Measurements from ENCODE around the gene NXNL1.
A peak's percentile ranks its signal among the peaks of the same experiment; 100 is the strongest.
"Not testable (repeated sequence)": the region's sequence is repeated elsewhere in the genome, so short reads cannot be mapped to it uniquely, and the experiment has no call there.

Gene NXNL1, protein sequence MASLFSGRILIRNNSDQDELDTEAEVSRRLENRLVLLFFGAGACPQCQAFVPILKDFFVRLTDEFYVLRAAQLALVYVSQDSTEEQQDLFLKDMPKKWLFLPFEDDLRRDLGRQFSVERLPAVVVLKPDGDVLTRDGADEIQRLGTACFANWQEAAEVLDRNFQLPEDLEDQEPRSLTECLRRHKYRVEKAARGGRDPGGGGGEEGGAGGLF

DNA sequence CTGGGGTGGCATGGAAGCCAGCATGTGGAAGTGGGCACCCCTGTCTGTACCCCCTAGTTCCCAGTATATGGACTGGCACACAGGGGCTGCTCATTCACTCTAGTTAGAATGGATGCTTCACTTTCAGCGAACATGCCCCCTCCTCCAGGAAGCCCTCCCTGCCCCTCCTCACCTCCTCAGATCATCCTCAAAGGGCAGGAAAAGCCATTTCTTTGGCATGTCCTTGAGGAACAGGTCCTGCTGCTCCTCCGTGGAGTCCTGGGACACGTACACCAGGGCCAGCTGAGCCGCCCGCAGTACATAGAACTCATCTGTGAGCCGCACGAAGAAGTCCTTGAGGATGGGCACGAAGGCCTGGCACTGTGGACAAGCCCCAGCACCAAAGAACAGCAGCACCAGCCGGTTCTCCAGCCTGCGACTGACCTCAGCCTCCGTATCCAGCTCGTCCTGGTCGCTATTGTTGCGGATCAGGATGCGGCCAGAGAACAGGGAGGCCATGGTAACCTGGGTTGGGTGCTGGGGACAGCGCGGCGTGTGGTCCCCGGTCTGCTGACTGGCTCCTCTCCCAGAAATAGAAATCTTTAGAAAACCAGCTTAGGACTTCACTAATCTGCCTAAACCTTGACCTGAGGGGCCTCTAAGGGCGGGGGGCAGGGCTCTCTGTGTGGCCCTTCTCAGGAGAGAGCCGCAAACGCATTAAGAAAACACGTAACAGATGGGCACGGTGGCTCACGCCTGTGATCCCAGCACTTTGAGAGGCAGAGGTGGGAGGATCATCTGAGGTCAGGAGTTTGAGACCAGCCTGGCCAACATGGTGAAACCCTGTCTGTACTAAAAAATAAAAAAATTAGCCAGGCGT is at the start of gene NXNL1:
TSS of gene NXNL1 (minus strand) at position 555 of the 859 bp plus-strand sequence. CDS start at position 498, 57 bp downstream.
- no peak for DNase-seq

DNA sequence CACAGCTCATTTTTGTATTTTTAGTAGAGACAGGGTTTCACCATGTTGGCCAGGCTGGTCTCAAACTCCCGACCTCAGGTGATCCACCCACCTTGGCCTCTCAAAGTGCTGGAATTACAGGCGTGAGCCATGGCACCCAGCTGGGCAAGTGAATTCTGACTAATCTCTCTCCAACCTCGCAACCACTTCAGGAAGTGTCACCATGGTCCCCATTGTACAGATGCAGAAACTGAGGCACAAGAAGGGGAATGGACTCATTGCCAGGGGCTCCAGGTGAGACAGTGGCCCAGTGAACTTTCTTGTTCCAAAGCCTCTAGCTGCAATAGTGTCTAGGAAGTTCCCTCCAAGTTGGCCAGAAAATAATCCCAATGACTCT is 47.8 kb upstream of the NXNL1 start:
- not testable (repeated sequence) for DNase-seq

DNA sequence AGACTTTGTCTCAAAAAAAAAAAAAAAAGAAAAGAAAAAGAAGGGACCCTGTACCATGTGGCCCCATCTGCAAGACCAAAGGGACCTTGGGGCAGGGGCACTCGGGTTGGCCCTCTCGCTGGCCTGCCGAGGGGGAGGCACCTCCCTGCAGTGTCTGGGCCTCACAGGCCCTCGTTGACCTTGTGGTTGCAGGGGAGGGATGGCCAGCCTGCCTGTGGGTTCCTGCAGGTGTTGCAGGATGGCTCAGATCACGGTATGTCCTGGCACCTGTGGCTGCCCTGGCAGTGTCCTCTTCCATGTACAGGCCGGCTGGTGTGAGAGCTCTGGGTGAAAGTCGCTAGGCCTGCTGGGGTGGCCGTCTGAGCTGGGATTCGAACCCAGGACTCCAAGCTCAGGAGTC is 46.0 kb upstream of the NXNL1 start:
- DNase-seq: no peak

DNA sequence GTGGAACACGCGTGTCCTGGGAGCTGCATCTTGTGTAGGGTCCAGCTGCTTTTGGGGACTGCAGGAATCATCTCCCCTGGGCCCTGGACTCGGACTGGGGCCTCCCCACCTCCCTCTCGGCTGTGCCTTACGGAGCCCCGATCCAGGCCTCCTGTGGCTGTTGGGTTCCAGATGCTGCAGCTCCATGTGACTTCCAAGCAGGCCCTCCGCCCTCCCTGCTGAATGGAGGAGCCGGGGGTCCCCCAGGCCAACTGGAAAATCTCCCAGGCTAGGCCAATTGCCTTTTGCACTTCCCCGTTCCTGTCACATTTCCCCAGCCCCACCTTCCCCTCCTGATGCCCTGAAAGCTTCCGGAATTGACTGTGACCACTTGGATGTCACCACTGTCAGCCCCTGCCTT is 44.5 kb upstream of the NXNL1 start:
- no peak for DNase-seq

DNA sequence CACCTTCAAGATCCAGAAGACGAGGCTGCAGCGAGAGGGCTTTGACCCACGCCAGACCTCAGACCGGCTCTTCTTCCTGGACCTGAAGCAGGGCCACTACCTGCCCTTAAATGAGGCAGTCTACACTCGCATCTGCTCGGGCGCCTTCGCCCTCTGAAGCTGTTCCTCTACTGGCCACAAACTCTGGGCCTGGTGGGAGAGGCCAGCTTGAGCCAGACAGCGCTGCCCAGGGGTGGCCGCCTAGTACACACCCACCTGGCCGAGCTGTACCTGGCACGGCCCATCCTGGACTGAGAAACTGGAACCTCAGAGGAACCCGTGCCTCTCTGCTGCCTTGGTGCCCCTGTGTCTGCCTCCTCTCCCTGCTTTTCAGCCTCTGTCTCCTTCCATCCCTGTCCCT is 43.7 kb upstream of the NXNL1 start:
- DNase-seq: no peak

DNA sequence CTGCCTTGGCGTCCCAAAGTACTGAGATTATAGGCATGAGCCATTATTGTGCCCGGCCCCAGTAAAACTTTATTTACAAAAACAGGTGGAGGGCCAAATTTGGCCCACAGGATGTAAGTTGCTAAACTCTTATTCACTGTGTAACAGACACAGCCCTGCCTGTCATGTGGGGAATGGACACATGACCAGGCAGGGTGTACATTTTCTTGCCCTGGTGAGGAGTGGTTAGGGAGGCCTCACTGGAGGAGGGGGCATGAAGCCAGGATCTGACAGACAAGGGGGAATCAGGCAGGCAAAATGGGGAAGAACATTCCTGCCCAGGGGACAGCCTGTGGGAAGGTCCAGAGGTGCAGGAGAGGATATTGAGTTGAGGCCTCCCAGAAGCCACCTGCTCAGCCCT is 43.3 kb upstream of the NXNL1 start:
- DNase-seq: no peak

DNA sequence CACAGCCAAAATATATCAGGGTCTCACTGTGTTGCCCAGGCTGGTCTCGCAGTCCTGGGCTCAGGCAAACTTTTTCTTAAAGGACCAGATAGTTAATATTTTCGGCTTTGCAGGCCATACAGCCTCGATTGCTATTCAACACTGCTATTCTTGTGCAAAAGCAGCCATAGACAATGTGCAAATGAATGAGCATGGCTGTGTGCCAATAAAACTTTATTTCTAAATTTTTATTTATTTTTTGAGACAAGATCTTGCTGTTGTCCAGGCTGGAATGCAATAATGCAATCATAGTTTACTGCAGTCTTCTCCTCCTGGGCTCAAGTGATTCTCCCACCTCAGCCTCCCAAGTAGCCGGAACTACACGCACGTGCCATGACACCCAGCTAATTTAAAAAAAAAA is 42.5 kb upstream of the NXNL1 start:
- DNase-seq: no peak

DNA sequence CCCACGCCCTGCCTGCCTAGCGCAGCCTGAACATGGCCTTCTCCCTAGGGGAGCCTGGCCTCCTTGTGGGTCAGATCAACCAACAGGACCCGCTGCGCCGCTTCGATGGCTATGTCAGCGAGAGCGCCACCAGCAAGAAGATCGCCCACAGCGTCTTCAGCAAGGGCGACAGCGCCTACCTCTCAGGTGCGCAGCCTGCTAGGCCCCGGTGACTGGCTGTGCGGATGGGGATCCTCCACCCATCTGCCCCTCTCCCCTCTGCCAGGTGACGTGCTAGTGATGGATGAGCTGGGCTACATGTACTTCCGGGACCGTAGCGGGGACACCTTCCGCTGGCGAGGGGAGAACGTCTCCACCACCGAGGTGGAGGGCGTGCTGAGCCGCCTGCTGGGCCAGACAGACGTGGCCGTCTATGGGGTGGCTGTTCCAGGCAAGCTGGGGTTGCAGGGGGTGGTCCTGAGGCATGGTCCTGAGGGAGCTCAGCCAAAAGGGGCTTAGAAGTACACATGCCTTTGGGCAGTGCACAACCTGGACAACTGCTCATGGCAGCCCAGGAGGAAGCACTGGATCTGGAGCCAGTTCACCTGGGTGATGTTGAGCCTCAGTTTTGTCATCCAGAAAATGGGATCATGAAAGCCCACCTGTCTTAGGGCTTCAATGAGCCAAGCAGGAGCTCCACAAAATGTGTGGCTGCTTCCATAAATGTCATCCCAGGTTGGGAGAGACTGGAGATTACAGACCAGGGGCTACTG is 39.9 kb upstream of the NXNL1 start:
- DNase-seq: no peak

DNA sequence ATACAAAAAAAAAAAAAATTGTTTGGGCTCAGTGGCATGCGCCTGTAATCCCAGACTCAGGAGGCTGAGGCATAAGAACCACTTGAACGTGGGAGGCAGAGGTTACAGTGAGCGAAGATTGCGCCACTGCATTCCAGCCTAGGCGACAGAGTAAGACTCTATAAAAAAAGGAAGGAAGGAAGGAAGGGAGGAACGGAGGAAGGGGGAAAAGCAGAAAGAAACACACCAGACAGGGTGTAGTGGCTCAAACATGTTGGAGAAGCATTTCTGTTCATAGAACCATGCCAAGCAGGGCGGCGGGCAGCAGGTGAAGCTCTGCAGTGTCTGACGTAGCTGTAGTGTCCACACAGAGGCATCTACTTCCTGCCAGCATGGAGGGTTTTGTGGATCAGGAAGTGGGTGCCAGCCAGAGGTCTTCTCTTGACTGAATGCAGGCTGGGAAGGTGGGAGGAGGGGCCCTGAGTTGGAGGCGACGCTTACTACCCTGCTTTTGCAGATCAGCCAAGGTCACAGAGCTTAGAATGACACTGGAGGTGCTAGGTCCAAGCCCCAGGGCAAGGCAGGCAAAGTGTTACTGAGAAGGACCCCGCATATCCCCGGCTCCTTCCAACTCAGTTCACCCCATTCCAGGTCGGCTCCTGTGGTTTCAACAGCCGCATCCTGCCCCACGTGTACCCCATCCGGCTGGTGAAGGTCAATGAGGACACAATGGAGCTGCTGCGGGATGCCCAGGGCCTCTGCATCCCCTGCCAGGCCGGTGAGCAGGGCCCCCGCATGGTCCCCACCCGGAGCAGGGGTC is 39.1 kb upstream of the NXNL1 start:
- DNase-seq: peak; percentile 66

DNA sequence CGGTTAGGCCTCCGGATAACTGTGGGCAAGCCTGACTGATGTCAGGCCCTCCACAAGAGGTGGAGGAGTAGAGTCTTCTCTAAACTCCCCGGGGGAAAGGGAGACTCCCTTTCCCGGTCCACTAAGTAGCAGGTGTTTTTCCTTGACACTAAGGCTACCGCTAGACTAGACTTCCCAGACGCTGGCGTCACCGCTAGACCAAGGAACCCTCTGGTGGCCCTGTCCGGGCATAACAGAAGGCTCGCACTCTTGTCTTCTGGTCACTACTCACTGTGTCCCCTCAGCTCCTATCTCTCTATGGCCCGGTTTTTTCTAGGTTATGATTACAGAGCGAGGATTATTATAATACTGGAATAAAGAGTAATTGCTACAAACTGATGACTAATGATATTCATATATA is 38.3 kb upstream of the NXNL1 start:
- not testable (repeated sequence) for DNase-seq

DNA sequence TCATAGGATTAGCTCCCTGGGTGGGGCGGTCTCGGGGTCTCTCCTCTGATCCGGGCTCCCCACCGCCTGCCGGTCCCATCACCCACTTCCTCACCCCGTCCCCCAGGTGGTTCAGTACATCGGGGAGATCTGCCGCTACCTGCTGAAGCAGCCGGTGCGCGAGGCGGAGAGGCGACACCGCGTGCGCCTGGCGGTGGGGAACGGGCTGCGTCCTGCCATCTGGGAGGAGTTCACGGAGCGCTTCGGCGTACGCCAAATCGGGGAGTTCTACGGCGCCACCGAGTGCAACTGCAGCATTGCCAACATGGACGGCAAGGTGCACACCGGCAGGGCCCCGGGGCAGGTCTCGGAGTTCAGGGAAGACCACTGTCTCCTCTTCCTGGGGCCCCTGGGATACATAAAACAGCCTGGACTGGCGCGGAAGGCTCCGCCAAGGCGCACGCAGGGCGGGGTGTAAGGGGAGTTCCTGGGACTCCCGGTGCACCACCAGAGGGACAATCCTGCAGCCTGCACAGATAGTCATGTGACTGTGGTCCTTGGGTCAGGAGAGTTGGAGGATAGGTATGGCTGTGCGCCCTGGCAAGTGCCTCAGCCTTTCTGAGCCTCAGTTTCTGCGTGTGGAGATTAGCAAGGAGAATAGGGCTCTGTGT is 36.5 kb upstream of the NXNL1 start:
- DNase-seq: no peak

DNA sequence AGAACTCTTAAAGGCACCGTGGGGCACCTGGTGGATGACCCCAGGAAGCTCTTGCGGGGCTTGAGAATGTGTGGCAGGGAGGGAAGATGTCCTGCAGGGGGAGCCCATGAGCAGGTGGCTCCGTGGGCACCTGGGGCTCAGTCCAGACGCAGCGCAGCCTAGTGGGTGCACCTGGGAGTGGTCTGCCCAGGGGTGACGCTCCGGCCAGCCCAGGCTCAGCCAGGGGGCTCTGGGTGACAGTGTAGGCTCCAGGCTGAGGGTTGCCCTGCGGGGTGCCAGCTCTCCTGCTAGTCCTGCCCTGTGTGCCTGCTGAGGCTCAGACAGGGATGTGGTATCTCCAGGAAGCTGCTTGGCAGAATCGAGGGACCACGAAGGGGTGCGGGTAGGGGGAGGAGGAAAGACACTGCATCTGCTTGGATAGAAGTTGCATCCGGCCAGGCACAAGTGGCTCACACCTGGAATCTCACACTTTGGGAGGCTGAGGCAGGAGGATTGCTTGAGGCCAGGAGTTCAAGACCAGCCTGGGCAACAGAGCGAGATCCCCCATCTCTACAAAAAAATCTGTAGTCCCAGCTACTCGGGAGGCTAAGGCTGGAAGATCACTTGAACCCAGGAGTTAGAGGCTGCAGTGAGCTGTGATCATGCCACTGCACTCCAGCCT is 35.7 kb upstream of the NXNL1 start:
- DNase-seq: peak; percentile 37

DNA sequence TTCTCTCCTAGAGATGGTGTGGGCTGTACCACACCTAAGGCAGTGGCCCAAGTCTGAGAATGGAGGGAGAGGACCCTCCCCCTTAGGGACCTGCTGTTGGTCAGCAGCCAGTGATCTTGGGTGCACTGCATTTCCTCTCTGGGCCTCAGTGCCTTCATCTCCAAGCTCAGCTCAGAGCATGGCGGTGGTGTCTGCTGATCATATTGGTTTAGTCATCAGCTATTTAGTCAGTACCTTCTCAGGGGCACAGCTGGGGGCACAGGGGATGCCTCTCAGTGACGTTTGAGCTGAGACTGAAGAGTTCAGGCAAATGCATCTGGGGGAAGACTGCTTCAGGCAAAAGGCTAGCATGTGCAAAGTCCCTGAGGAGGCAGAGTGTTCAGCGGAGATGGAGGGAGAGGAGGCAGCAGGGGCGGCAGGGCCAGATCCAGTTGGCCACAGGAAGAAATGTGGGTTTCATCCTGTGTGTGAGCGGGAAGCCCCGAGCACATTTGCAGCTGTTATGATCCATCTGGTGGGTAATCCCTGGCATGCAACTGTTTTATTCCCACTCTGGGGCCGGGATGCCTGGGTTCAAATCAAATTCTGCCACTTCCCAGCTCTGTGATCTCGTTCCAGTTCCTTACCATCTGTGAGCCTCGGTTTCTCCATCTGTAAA is 35.0 kb upstream of the NXNL1 start:
- DNase-seq: no peak

DNA sequence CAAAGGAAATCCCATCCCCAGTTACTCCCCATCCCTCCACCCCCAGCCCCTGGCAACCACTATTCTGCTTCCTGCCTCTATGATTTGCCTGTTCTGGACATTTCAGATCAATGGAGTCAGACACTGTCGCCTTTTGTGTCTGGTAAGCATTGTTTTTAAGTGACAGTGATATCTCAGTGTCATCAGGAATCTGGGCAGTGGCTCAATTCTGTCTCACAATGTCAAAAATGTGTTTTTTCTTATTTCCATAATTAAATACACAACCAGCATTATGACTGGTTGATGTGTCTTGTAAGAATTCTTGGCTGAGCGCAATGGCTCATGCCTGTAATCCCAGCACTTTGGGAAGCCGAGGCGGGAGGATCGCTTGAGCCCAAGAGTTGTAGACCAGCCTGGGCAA is 30.6 kb upstream of the NXNL1 start:
- no peak for DNase-seq

DNA sequence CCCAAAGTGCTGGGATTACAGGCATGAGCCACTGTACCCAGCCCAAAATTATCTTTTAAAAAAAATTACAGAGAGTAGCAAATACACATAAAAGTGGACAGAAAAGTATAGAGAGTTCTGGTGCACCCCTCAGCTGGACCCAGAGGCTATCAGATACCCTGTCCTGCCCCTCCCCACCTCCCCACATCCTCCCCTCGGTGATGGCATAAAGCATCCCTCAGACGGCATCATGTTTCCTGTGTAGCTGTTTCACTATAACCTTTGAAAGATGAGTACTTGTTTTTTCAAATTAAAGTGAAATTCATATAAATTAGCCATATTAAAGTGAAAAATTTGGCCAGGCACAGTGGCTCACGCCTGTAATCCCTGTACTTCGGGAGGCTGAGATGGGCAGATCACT is 29.7 kb upstream of the NXNL1 start:
- no peak for DNase-seq

DNA sequence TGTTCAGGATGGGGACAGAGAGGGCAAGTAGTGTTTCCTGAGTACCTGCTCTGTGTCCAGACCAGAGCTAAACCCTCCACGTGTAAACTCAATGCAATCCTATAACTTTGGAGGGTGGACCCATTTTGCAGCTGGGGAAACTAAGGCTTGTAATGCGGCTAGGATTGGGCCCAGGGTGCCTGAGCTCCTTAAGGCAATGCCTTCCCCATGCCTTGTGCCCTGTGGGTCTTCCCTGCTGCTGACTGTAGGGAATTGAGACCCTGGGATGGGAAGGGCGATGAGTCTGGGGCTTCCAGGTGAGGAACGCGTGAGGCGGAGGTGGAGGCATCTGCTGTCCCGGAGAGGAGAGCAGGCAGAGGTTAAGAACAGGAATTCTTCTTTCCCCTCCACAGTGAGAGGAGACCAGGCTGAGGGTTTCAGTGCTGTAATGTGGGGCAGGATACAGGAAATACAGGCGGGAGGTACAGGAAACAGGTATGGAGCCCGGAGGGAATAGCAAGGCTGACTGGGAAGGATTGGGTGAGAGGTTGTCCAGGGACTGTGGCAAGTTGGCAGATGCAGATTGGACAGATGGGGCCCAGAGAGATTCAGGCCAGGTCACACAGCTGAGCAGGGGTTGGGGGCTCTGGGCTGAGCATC is 28.8 kb upstream of the NXNL1 start:
- no peak for DNase-seq

DNA sequence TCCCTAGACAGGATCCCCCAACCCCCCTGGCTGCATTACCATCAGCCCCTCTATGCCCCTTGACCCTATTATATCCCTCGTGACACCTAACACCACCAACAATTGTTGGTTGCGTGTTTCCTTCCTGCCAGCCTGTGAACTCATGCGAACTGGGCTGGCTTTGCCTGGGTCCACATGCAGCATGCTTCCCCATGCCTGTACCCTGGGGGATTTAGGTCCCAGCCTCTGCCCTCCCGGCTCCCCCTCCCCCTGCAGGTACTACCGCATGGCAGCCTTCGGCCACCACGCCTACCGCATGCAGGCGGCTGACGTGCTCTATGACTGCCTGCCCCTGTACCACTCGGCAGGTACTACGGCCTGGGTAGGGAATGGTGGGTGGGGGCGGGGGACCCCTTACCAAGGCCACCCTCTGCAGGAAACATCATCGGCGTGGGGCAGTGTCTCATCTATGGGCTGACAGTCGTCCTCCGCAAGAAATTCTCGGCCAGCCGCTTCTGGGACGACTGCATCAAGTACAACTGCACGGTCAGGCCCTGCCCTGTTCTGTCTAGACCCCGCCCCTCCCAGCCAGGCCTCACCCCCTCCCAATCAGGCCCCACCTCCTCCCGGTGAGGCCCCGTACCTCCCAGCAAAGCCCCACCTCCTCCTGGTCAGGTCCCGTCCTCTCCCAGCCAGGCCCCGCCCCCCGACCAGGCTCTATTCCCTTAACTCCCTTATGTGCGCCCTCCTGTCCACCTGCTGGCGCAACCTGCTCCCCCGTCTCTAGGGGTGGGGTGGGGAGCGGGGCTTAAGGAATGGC is 28.1 kb upstream of the NXNL1 start:
- DNase-seq: no peak

DNA sequence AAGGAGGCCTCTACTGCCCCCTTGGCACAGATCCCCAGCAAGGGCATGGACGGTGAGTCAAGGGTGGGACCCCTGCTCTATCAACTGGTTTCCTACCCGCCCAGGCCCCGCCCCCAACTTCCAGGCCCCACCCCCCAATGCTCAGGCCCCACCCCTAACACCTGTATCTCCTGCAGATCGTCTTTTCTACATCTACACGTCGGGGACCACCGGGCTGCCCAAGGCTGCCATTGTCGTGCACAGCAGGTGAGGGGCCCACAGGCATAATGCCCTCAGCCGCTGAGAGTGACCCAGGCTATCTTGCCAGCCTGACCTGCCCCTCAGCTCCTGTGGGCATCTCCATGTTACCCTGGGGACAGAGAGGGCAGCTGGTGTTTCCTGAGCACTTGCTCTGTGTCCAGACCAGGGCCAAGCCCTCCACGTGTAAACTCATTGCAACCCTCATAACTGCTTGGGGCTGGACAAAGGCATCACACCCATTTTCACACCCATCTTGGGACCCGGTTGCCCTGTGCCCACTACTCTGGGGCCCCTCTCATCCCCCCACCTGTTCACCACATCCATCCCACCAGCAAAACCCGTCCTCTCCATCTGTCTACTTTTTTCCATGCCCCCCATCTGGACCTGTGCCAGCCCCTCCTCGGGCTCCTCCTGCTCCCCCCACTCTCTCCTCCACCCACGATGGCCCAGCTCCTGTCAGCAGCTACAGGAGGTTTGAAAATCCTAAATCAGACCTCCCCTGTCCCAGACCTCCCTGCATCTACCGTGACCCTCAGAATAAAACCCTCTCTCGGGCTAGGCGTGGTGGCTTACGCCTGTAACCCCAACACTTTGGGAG is 26.8 kb upstream of the NXNL1 start:
- DNase-seq: no peak
